ENCODE results near the gene PLS3.

Gene PLS3

GRCh38 chrX:115650449-115650848, 89.5 kb downstream of the PLS3 start:
- intact Hi-C loops (cut with DNase I), result no loop called here
- no peak for DNase-seq

GRCh38 chrX:115650916-115651315, 89.9 kb downstream of the PLS3 start:
- intact Hi-C loops (cut with DNase I), result no loop called here
- DNase-seq, result peak in 38 of 42 donors; percentile 2 to 76 (median 42)

DNA sequence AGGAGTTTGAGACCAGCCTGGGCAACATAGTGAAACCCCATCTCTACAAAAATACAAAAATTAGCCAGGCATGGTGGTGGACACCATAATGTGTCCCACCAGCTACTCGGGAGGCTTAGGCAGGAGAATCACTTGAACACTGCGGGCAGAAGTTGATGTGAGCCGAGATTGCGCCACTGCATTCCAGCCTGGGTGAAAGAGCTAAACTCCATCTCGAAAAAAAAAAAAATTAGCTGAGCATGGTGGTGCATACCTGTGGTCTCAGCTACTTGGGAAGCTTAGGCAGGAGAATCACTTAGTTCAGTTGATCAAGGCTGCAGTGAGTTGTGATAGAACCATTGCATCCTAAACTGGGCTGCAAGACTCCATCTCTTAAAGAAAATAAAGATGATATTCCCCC, 91.2 kb downstream of the PLS3 start:
- no peak for DNase-seq
- intact Hi-C loops (cut with DNase I), result no loop called here

- no peak for DNase-seq
- intact Hi-C loops (cut with DNase I), result no loop called here
Measured at GRCh38 chrX:115665122-115665521, 104.1 kb downstream of the PLS3 start.

- peak in 1 of 42 donors; percentile 1 for DNase-seq
- intact Hi-C loops (cut with DNase I), result no loop called here
Measured at GRCh38 chrX:115679460-115679859, 118.5 kb downstream of the PLS3 start.

DNA sequence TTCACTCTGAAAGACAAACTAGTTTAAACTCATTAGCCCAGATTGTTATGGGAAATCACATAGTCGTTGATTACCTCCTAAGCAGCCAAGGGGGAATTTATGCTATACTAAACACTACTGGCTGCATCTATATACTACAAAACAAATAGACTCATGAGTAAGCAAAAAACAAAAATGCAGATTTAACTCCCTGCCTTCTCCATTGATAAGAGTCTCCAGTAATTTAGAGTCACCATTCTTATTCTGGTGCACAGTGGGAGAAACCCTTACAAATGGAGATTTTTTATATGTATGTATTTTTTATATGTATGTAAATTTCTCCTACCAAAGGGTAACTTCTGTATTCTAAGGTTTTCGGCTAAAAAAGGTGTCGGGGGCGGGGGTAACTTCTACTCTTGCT, 126.6 kb downstream of the PLS3 start:
- intact Hi-C loops (cut with DNase I), result no loop called here
- no peak for DNase-seq

GRCh38 chrX:115689931-115690330, 129.0 kb downstream of the PLS3 start:
- intact Hi-C loops (cut with DNase I), result no loop called here
- no peak for DNase-seq

GRCh38 chrX:115690511-115691216, 129.7 kb downstream of the PLS3 start:
- intact Hi-C loops (cut with DNase I), result no loop called here
- DNase-seq, result peak in 39 of 42 donors; percentile 2 to 86 (median 53)

DNA sequence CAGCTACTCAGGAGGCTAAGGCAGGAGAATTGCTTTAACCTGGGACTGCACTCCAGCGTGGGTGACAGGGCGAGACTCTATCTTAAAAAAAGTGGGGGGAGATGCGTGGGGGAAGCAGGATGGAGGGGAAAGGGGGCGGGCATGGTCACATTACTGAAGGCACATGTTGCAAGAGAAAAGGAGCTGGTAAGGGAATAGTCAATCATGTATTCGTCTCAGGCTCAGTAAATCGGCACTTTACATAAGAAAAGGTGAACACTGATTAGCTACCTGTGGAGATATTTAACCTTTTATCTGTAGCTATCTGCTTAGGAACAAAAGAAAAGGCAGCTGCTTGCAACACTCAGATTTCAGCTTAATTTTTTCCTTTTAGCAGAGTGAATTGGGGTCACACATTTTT, 132.5 kb downstream of the PLS3 start:
- DNase-seq, result no peak
- intact Hi-C loops (cut with DNase I), result no loop called here

DNA sequence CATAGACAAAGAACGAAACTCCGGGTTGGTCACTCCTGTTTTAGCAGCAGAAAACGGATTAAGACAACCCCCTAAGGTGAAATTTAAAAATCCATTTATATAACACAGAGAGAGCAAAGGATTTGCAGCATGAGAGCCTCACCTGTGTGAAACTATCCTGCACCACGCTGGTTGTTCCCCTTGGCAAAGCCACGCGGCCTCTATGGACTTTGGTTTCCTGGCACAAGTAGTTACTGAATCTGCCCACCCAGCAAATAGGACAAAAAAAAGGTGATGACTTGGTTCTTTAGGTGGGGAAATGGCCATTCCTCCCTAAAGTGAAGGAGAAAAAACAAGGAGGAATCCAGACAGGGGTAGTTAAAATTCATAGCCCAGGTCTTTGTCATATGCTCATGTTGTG, 133.1 kb downstream of the PLS3 start:
- intact Hi-C loops (cut with DNase I), result no loop called here
- no peak for DNase-seq

DNA sequence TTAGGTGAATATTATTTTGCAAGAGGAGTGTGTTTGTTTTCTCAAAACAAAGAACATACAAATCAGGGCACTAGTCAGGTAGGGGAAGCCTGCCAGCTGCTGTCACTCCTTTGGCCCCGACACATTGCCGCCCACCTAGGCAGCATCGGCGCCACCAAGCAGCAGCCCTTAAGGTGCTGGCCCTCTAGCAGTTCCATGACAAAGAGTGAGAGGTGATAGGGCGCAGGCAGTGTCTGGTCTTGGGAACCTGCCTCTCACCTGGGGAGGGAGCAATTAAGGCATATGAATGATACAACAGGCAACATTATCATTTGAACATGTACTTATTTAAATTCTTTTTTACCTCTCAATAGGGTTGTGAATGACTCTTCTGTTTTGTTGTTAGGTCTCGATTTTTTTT, 135.1 kb downstream of the PLS3 start:
- intact Hi-C loops (cut with DNase I), result no loop called here

GRCh38 chrX:115696939-115697338, 136.0 kb downstream of the PLS3 start:
- no peak for DNase-seq
- intact Hi-C loops (cut with DNase I), result no loop called here

More for the DNA sequence above, 135.1 kb downstream of the PLS3 start:
- no peak for DNase-seq

DNA sequence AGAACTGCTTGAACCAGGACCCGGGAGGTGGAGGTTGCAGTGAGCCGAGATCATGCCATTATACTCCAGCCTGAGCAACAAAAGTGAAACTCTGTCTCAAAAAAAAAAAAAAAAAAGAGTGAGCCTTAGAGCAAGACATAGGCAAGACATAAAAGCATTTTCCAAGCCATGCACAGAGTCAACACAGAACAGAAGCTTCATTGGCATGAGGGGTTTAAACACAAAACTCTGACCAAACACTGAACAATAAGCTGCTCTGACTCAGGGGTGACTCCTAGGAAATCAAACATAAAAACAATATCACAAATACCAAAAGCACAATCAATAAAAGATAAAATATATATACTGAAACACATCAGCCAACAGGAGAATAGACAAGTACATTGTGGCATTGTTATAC, 136.8 kb downstream of the PLS3 start:
- DNase-seq, result no peak
- intact Hi-C loops (cut with DNase I), result no loop called here

Data from head of caudate nucleus (tissue), 42 donors.